Kidney (tissue), 14 donors: ENCODE results near the gene NLRC4. TPM values are rescaled to one million over a fixed set of nuclear protein-coding genes. Genes with fewer than 3 reads are reported as not detected.
"Not testable (repeated sequence)": the region's sequence is repeated elsewhere in the genome, so short reads cannot be mapped to it uniquely, and the experiment has no call there.

Experiments
- DNase-seq, 5 donors: peaks; one replicate each; pipeline ENCODE4 v3.0.0-alpha.2; 2013 to 2020
- FAIRE-seq: peaks from 2 replicates; lab custom pipeline; 2012; peaks lifted over from hg19 to GRCh38; lab: Jason Lieb, UNC
- H3K27ac ChIP-seq, 2 donors: one replicate each; pipeline ENCODE4 v1.7.0; 2013; ENCODE audit warnings: low read depth in 2 of 2, low read length in 2 of 2, inconsistent platforms in 1 of 2
- H3K27me3 ChIP-seq: one replicate; pipeline ENCODE4 v1.7.1; 2013; ENCODE audit warnings: low read length, inconsistent platforms; ENCODE audit not compliant: control insufficient read depth, insufficient read depth
- H3K36me3 ChIP-seq, 3 donors: one replicate each; pipeline versions ENCODE4 v1.7.0 to v1.7.1; 2013; ENCODE audit warnings: low read length in 3 of 3, control low read depth in 1 of 3, inconsistent platforms in 1 of 3; ENCODE audit not compliant: insufficient read depth in 3 of 3, control insufficient read depth in 2 of 3
- H3K4me1 ChIP-seq, 3 donors: one replicate each; pipeline versions ENCODE4 v1.7.0 to v1.7.1; 2013; ENCODE audit warnings: low read length in 3 of 3, inconsistent platforms in 1 of 3, low read depth in 1 of 3; ENCODE audit not compliant: control insufficient read depth in 2 of 3, insufficient read depth in 2 of 3
- H3K4me3 ChIP-seq, 3 donors: one replicate each; pipeline versions ENCODE4 v1.7.0 to v1.8.1; 2013; ENCODE audit warnings: low read length in 3 of 3, control low read depth in 1 of 3, inconsistent platforms in 1 of 3
- H3K9ac ChIP-seq, 3 donors: one replicate each; pipeline versions ENCODE4 v1.7.0 to v1.7.1; 2013; ENCODE audit warnings: low read length in 3 of 3, control low read depth in 1 of 3, inconsistent platforms in 1 of 3
- H3K9me3 ChIP-seq, 3 donors: one replicate each; pipeline versions ENCODE4 v1.7.0 to v1.7.1; 2013; ENCODE audit warnings: low read length in 3 of 3, control low read depth in 1 of 3, inconsistent platforms in 1 of 3; ENCODE audit not compliant: control insufficient read depth in 2 of 3, insufficient read depth in 1 of 3
- intact Hi-C: fragments of 100-400 bp; cut with DNase I; formaldehyde crosslinking; loops from one replicate; pipeline ENCODE4 v1.11.1; 2022
- polyA plus RNA-seq: library from polyadenylated mRNA; stranded (reverse); fragments of 350-450 nt; fragmentation: Illumina TruSeq; extraction: RNeasy Lipid Tissue Mini Kit (QIAGEN cat#74804); gene quantifications from one replicate; pipeline ENCODE4 v1.2.3, GENCODE V29; 2014; ENCODE audit warnings: low read depth, low replicate concordance; ENCODE audit not compliant: insufficient read depth
- total RNA-seq: library from RNA; stranded (reverse); fragmentation: NEBNext Ultra II Directional; extraction: Animal tissue kit (Norgen Biotek cat#: 25700); gene quantifications from one replicate; pipeline ENCODE4 v1.2.1, GENCODE V29; 2021
- TF ChIP-seq, protein P1 (sequence below): IDR thresholded peaks from 3 replicates; pipeline ENCODE4 v1.5.1; 2012; ENCODE audit warnings: mild to moderate bottlenecking, moderate library complexity, borderline replicate concordance; ENCODE audit not compliant: insufficient read depth; ENCODE audit errors: extremely low read depth
- donor health status: control.
- donor health status: control.
- donor health status: control.
- donor health status: control.
- donor health status: control.
- donor health status: DM: yes; HTN: yes; CAD: no.
- donor health status: Normal renal cell carcinoma (clear cell type).

Gene NLRC4
- total and polyA plus RNA-seq, 2 donors from 2014 or later = 0.49 to 2.3 TPM

DNA sequence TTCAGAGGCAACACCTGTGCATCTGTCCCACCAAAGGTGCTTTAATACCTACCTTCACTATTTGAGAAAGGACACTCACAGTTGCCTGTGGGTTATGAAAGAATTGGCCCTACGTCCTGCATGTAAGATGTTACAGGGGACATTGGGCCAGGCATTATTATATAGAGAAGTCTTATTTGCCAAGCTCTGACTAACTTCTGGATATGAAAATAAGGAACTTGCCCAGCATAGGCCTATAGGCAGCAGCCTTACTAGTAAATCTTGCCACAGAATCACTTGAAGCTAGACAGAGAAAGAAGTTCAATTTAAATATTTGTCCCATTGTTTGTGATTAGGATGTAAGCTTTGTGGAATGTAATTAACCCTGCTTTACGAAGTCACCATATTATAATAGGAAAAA, 41.7 kb downstream of the NLRC4 start:
- Histone ChIP-seq H3K9me3 (no peaks in the 10 kb centered on the region), H3K9ac (no peak overlapping the region), H3K27ac (no peak overlapping the region), H3K4me3 (no peak overlapping the region), H3K27me3 (no peaks in the 10 kb centered on the region), H3K4me1 (no peaks in the 10 kb centered on the region), H3K36me3 (peaks cover 7 to 24% (median 12%) of the 10 kb centered on the region in 3 donors)
- FAIRE-seq = no peak
- intact Hi-C loops = no loop called here
- TF ChIP-seq, protein P1, sequence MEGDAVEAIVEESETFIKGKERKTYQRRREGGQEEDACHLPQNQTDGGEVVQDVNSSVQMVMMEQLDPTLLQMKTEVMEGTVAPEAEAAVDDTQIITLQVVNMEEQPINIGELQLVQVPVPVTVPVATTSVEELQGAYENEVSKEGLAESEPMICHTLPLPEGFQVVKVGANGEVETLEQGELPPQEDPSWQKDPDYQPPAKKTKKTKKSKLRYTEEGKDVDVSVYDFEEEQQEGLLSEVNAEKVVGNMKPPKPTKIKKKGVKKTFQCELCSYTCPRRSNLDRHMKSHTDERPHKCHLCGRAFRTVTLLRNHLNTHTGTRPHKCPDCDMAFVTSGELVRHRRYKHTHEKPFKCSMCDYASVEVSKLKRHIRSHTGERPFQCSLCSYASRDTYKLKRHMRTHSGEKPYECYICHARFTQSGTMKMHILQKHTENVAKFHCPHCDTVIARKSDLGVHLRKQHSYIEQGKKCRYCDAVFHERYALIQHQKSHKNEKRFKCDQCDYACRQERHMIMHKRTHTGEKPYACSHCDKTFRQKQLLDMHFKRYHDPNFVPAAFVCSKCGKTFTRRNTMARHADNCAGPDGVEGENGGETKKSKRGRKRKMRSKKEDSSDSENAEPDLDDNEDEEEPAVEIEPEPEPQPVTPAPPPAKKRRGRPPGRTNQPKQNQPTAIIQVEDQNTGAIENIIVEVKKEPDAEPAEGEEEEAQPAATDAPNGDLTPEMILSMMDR = no peak
- no peak for DNase-seq

DNA sequence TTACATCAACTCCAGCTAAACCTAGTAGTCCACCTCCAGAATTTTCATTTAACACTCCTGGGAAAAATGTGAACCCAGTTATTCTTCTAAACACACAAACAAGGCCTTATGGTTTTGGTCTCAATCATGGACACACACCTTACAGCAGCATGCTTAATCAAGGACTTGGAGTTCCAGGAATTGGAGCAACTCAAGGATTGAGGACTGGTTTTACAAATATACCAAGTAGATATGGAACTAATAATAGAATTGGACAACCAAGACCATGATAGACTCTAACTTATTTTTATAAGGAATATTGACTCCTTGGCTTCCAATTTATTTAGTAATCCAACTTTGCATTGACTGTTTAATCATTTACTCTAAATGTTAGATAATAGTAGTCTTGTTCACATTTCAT, 44.2 kb downstream of the NLRC4 start:
- Histone ChIP-seq H3K36me3 (peaks cover 4 to 24% (median 12%) of the 10 kb centered on the region in 3 donors), H3K4me3 (no peak overlapping the region), H3K27me3 (no peaks in the 10 kb centered on the region), H3K27ac (no peak overlapping the region), H3K9me3 (no peaks in the 10 kb centered on the region), H3K4me1 (no peaks in the 10 kb centered on the region), H3K9ac (no peak overlapping the region)
- intact Hi-C loops = no loop called here
- FAIRE-seq = no peak
- TF ChIP-seq, protein P1 = no peak
- no peak for DNase-seq

DNA sequence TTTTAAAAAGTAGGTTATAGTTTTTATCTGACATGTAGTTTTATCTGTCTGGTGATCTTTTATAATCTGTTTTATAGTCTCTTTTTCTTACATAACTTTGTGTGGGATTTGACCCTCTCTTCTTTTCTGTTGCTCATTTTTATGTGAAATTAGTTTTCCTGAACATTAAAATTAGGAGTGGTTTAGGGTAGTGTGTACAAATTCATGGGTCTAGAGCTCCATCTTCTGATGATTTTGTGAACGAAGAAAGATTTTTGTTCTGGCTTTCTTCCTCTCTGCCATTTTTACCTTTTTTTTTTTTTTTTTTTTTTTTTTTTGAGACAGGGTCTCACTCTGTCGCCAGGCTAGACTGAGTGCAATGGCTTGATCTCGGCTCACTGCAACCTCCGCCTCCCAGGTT, 52.4 kb downstream of the NLRC4 start:
- intact Hi-C loops = no loop called here
- Histone ChIP-seq H3K36me3 (peaks cover 0 to 2% (median 2%) of the 10 kb centered on the region in 3 donors), H3K4me3 (no peak overlapping the region), H3K4me1 (no peaks in the 10 kb centered on the region), H3K27me3 (no peaks in the 10 kb centered on the region), H3K9me3 (no peaks in the 10 kb centered on the region), H3K27ac (no peak overlapping the region), H3K9ac (no peak overlapping the region)
- FAIRE-seq (no peak), DNase-seq (no peak)
- TF ChIP-seq, protein P1 = no peak

DNA sequence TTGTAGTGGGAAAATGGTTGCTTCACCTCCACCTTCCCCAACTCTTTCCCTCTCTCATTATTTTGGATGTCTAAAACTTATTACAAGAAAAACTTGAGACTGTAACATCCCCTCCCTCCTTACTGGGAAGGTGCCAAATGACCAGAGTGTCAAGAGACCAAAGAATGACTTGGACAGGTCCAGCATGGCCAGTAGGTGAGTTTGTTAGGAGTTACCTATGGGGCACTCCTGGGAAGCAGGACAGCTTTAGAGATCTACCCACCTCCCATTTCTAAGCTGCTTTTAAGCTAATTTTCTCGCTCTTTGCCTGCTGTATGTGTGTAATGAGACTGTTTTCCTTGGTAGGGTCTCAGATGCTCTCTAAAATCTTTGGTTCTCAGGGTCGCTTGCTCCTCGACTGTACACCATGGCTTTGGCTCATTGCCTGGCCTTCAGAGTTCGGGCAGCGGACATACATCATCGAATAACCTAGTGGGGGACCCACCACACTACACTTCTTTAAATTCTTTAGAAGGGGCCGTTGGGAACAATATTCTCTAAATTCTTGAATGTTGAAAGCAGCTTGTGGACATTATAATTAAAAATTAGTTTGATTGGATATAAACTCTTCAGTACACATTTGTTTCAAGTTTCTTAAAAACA, 53.8 kb downstream of the NLRC4 start:
- intact Hi-C loops = no loop called here
- peaks cover 0 to 2% (median 2%) of the 10 kb centered on the region in 3 donors for H3K36me3 ChIP-seq

DNA sequence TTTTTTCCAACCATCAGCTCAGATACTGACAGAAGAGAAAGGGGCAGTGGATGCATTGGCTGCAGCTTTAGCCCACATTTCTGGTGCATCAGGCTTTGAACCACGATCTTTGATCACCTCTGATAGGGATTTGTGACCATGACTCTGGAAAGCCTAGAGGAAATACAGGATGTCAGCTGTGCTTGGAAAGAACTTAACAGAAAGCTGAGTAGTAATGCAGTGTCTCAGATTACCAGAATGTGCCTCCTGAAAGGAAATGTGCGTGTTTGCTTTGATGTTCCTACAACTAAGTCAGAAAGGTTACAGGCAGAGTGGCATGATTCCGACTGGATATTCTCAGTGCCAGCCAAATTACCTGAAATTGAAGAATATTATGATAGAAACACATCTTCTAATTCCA, 61.3 kb downstream of the NLRC4 start:
- H3K4me3 ChIP-seq, intact Hi-C loops, H3K9ac ChIP-seq, H3K9me3 ChIP-seq, FAIRE-seq, H3K27me3 ChIP-seq, H3K4me1 ChIP-seq, H3K27ac ChIP-seq: not testable (repeated sequence)
- peak in 2 of 5 donors; percentile 2 to 8 for DNase-seq
- peaks cover 0 to 15% (median 4%) of the 10 kb centered on the region in 3 donors for H3K36me3 ChIP-seq

More for the DNA sequence above, 53.8 kb downstream of the NLRC4 start:
- Histone ChIP-seq H3K4me3 (no peak overlapping the region), H3K27ac (no peak overlapping the region), H3K27me3 (no peaks in the 10 kb centered on the region), H3K4me1 (no peaks in the 10 kb centered on the region), H3K9ac (no peak overlapping the region), H3K9me3 (no peaks in the 10 kb centered on the region)
- FAIRE-seq (no peak), DNase-seq (no peak)
- TF ChIP-seq, protein P1 = no peak
